Measurements from ENCODE around the gene PAPOLB. TPM values are rescaled to one million over a fixed set of nuclear protein-coding genes. Genes with fewer than 3 reads are reported as not detected.

PAPOLB gene
- polyA plus RNA-seq, 1 experiment: not detected

- Histone ChIP-seq H3K27ac (ENCODE audit: low read depth, low read length) (no peak overlapping the region), H3K9me3 (ENCODE audit: control insufficient read depth, insufficient read depth, low read length) (no peaks in the 10 kb centered on the region; the same call in 1 of the 2 replicates), H3K4me3 (ENCODE audit: low read depth, low read length) (no peak overlapping the region), H3K27me3 (ENCODE audit: control insufficient read depth, insufficient read depth, low read length) (peaks cover 2% of the 10 kb centered on the region)
- CTCF ChIA-PET: no interaction called here
- TF ChIP-seq CTCF (IDR thresholded peaks at IDR 0.05; ENCODE audit: low read depth, low read length): no peak
- POLR2A ChIA-PET: no interaction called here
- no peak for DNase-seq (ENCODE audit: low read depth, low spot score)
Observed at GRCh38 chr7:4832711-4833110, 29.1 kb downstream of the PAPOLB start.

- no peak for TF ChIP-seq CTCF (IDR thresholded peaks at IDR 0.05; ENCODE audit: low read depth, low read length)
- no peaks in the 10 kb centered on the region; the same call in 1 of the 2 replicates for H3K9me3 ChIP-seq (ENCODE audit: control insufficient read depth, insufficient read depth, low read length)
- peaks cover 2% of the 10 kb centered on the region for H3K27me3 ChIP-seq (ENCODE audit: control insufficient read depth, insufficient read depth, low read length)
- CTCF ChIA-PET: interaction anchor here (0.7 to 2.6 kb wide), 4 partner anchors 39 to 255 kb away, joined by 5 to 16 read pairs (median 13); partner anchors contain the start of gene RADIL
- H3K4me3 ChIP-seq (ENCODE audit: low read depth, low read length): no peak overlapping the region
- no peak for DNase-seq (ENCODE audit: low read depth, low spot score)
- H3K27ac ChIP-seq (ENCODE audit: low read depth, low read length): no peak overlapping the region
- POLR2A ChIA-PET: no interaction called here
Observed at GRCh38 chr7:4831723-4832495, 29.9 kb downstream of the PAPOLB start.

- H3K27ac ChIP-seq (ENCODE audit: low read depth, low read length): no peak overlapping the region
- peak; percentile 20 for DNase-seq (ENCODE audit: low read depth, low spot score)
- ChIA-PET POLR2A (no interaction called here), CTCF (interaction anchor here (0.6 to 2.6 kb wide), 12 partner anchors 9 to 1700 kb away, joined by 3 to 16 read pairs (median 4); partner anchors contain the start of gene RADIL)
- no peaks in the 10 kb centered on the region; the same call in 1 of the 2 replicates for H3K9me3 ChIP-seq (ENCODE audit: control insufficient read depth, insufficient read depth, low read length)
- peak; percentile 83 for TF ChIP-seq CTCF (IDR thresholded peaks at IDR 0.05; ENCODE audit: low read depth, low read length)
- no peak overlapping the region for H3K4me3 ChIP-seq (ENCODE audit: low read depth, low read length)
- peaks cover 2% of the 10 kb centered on the region for H3K27me3 ChIP-seq (ENCODE audit: control insufficient read depth, insufficient read depth, low read length)
Observed at GRCh38 chr7:4830176-4830575, 31.7 kb downstream of the PAPOLB start.

GRCh38 chr7:4828720-4829383 is 33.0 kb downstream of the PAPOLB start:
- no peak for DNase-seq (ENCODE audit: low read depth, low spot score)
- H3K27me3 ChIP-seq (ENCODE audit: control insufficient read depth, insufficient read depth, low read length): peaks cover 2% of the 10 kb centered on the region
- TF ChIP-seq CTCF (IDR thresholded peaks at IDR 0.05; ENCODE audit: low read depth, low read length): no peak
- H3K27ac ChIP-seq (ENCODE audit: low read depth, low read length): peak overlapping the region; percentile 21
- H3K9me3 ChIP-seq (ENCODE audit: control insufficient read depth, insufficient read depth, low read length): no peaks in the 10 kb centered on the region; the same call in 1 of the 2 replicates
- CTCF ChIA-PET: interaction anchor here (0.6 to 1.3 kb wide), 2 partner anchors 52 to 257 kb away, joined by 4 to 5 read pairs; no protein-coding TSS in a partner anchor
- POLR2A ChIA-PET: interaction anchor here (0.5 kb wide), 1 partner anchor 124 kb away, joined by 3 read pairs; no protein-coding TSS in a partner anchor
- H3K4me3 ChIP-seq (ENCODE audit: low read depth, low read length): no peak overlapping the region

Data from AG04450 (cell line).